ENCODE measurements around the gene EPHA3. TPM values are rescaled to one million over a fixed set of nuclear protein-coding genes. Genes with fewer than 3 reads are reported as not detected.

Gene EPHA3
- total RNA-seq, result not detected in 2 replicates

DNA sequence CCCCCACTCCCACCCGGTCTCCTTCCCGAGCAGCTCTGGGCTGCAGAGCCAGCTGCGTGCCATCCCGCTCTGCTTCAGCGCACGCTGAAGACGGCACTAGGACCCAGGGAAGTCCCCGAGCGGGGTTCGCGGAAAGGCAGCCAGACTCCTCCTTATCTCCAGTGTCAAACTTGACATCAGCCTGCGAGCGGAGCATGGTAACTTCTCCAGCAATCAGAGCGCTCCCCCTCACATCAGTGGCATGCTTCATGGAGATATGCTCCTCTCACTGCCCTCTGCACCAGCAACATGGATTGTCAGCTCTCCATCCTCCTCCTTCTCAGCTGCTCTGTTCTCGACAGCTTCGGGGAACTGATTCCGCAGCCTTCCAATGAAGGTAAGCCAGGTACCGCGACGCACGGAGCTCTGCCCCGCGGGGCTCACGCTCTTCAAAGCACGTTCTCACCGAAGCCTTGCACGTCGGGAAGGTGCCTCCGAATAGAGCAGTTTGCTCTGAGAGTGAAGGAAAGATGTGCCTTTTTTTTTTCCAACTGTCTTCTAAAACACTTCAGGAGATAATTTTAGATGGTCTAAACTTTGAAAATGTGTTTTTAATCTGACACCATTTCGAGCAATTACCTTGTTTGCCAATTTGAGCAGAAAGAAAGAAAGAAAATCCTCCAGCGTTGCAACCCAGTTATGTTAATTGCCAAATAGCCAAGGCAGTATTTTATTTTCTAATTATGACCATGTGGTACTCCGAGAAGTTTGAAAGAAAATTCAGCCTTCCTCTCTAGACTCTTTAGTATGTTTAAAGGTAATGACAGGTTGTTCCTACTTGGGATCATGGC lies at the start of gene EPHA3:
Gene EPHA3, plus strand, starts transcription at position 161 of the 830 bp plus-strand sequence. Its CDS starts 128 bp downstream, at position 289.
- Mint-ChIP-seq H3K4me3 (peak within 1 kb of the TSS; percentile 69), H3K27me3 (ENCODE audit: insufficient read depth) (peaks cover 24% of the 10 kb centered on the region), H3K27ac (no peak within 1 kb of the TSS), H3K36me3 (ENCODE audit: low read depth) (no peaks in the 10 kb centered on the region), H3K9me3 (no peaks in the 10 kb centered on the region), H3K4me1 (ENCODE audit: low read depth) (peaks cover 18% of the 10 kb centered on the region)
- DNase-seq (ENCODE audit: low spot score), result peak; percentile 24
- intact Hi-C loops (cut with micrococcal nuclease), result no loop called here

GRCh38 chr3:89058371-89058770 lies 49.0 kb upstream of the EPHA3 start:
- Mint-ChIP-seq H3K4me3 (no peak overlapping the region), H3K36me3 (ENCODE audit: low read depth) (no peaks in the 10 kb centered on the region), H3K27me3 (ENCODE audit: insufficient read depth) (no peaks in the 10 kb centered on the region), H3K9me3 (no peaks in the 10 kb centered on the region), H3K27ac (no peak overlapping the region), H3K4me1 (ENCODE audit: low read depth) (no peaks in the 10 kb centered on the region)
- intact Hi-C loops (cut with micrococcal nuclease), result no loop called here
- DNase-seq (ENCODE audit: low spot score), result no peak

GRCh38 chr3:89059211-89059925 lies 48.1 kb upstream of the EPHA3 start:
- intact Hi-C loops (cut with micrococcal nuclease), result no loop called here
- DNase-seq (ENCODE audit: low spot score), result no peak
- H3K27ac Mint-ChIP-seq, result no peak overlapping the region
- H3K36me3 Mint-ChIP-seq (ENCODE audit: low read depth), result no peaks in the 10 kb centered on the region
- H3K27me3 Mint-ChIP-seq (ENCODE audit: insufficient read depth), result no peaks in the 10 kb centered on the region
- H3K9me3 Mint-ChIP-seq, result no peaks in the 10 kb centered on the region
- no peak overlapping the region for H3K4me3 Mint-ChIP-seq
- no peaks in the 10 kb centered on the region for H3K4me1 Mint-ChIP-seq (ENCODE audit: low read depth)

GRCh38 chr3:89061259-89061658 lies 46.2 kb upstream of the EPHA3 start:
- no peaks in the 10 kb centered on the region for H3K9me3 Mint-ChIP-seq
- H3K4me3 Mint-ChIP-seq, result no peak overlapping the region
- no peak for DNase-seq (ENCODE audit: low spot score)
- H3K27ac Mint-ChIP-seq, result no peak overlapping the region
- intact Hi-C loops (cut with micrococcal nuclease), result no loop called here
- no peaks in the 10 kb centered on the region for H3K27me3 Mint-ChIP-seq (ENCODE audit: insufficient read depth)
- H3K4me1 Mint-ChIP-seq (ENCODE audit: low read depth), result no peaks in the 10 kb centered on the region
- no peaks in the 10 kb centered on the region for H3K36me3 Mint-ChIP-seq (ENCODE audit: low read depth)

DNA sequence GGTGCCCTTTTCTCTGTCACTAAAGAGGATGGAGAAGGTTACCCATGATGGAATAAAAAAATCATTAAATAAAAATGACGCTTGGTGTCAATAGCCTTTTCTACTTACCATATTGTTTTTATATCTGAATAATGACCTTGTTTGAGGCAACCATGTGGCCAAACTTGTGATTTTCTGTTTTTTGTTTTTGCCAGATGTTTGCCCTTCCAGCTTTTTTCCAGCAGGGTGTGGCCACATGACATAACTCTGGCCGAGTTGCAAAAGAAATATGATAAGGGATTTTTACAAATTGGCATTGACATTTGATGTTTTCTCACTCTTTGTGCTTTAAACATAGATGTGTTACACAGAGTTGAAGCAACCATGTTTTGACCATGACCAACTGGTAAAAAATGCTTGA lies 39.7 kb upstream of the EPHA3 start:
- DNase-seq (ENCODE audit: low spot score), result no peak
- Mint-ChIP-seq H3K36me3 (ENCODE audit: low read depth) (no peaks in the 10 kb centered on the region), H3K4me3 (no peak overlapping the region), H3K9me3 (no peaks in the 10 kb centered on the region), H3K4me1 (ENCODE audit: low read depth) (no peaks in the 10 kb centered on the region), H3K27ac (no peak overlapping the region), H3K27me3 (ENCODE audit: insufficient read depth) (no peaks in the 10 kb centered on the region)
- intact Hi-C loops (cut with micrococcal nuclease), result no loop called here

GRCh38 chr3:89072642-89073041 lies 34.8 kb upstream of the EPHA3 start:
- no peak overlapping the region for H3K27ac Mint-ChIP-seq
- no peaks in the 10 kb centered on the region for H3K4me1 Mint-ChIP-seq (ENCODE audit: low read depth)
- no peaks in the 10 kb centered on the region for H3K27me3 Mint-ChIP-seq (ENCODE audit: insufficient read depth)
- intact Hi-C loops (cut with micrococcal nuclease), result no loop called here
- no peaks in the 10 kb centered on the region for H3K9me3 Mint-ChIP-seq
- no peak for DNase-seq (ENCODE audit: low spot score)
- H3K4me3 Mint-ChIP-seq, result no peak overlapping the region
- H3K36me3 Mint-ChIP-seq (ENCODE audit: low read depth), result no peaks in the 10 kb centered on the region

GRCh38 chr3:89079944-89080343 lies 27.5 kb upstream of the EPHA3 start:
- H3K4me3 Mint-ChIP-seq, result no peak overlapping the region
- H3K27ac Mint-ChIP-seq, result no peak overlapping the region
- intact Hi-C loops (cut with micrococcal nuclease), result no loop called here

DNA sequence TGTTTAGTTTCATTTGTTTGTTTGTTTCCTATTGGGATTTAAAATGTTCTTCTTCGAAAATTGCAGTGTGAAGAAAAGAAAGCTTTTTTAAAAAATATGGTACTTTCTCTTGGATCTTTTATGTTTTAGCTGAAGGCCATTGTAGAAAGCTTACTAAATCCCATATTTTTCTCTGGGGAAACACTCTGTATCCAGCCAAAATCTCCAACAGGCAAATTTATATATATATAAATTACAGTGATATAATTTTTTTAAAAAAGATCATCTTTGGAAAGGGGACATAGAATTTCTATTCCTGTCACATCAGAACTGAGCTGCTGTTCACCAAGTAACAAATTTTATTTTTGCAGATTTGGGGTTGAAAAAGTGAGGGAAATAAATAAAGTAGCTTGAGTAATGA lies 19.6 kb upstream of the EPHA3 start:
- peaks cover 2% of the 10 kb centered on the region for H3K27me3 Mint-ChIP-seq (ENCODE audit: insufficient read depth)

More at GRCh38 chr3:89079944-89080343, 27.5 kb upstream of the EPHA3 start:
- Mint-ChIP-seq H3K36me3 (ENCODE audit: low read depth) (no peaks in the 10 kb centered on the region), H3K4me1 (ENCODE audit: low read depth) (no peaks in the 10 kb centered on the region), H3K27me3 (ENCODE audit: insufficient read depth) (peaks cover 2% of the 10 kb centered on the region), H3K9me3 (no peaks in the 10 kb centered on the region)
- DNase-seq (ENCODE audit: low spot score), result no peak

DNA sequence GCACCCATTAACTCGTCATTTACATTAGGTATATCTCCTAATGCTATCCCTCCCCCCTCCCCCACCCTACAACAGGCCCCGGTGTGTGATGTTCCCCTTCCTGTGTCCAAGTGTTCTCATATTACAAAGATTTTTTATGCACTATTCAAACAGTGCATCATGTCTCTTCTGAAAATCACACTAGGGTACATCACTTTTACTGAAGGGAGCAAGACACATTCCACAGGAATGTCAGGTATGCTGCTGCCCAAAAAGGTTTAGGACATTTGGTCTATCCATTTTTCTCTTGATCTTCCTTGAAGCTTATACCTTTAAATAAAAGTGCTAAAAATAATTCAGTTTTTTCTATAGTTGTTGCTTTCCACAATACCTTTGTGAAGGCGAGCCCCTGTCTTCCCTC lies 9.2 kb upstream of the EPHA3 start:
- Mint-ChIP-seq H3K4me1 (ENCODE audit: low read depth) (no peaks in the 10 kb centered on the region), H3K27me3 (ENCODE audit: insufficient read depth) (no peaks in the 10 kb centered on the region), H3K36me3 (ENCODE audit: low read depth) (no peaks in the 10 kb centered on the region), H3K27ac (no peak overlapping the region), H3K4me3 (no peak overlapping the region), H3K9me3 (no peaks in the 10 kb centered on the region)
- intact Hi-C loops (cut with micrococcal nuclease), result no loop called here
- no peak for DNase-seq (ENCODE audit: low spot score)

More for the DNA sequence above, 19.6 kb upstream of the EPHA3 start:
- intact Hi-C loops (cut with micrococcal nuclease), result no loop called here
- no peaks in the 10 kb centered on the region for H3K36me3 Mint-ChIP-seq (ENCODE audit: low read depth)
- DNase-seq (ENCODE audit: low spot score), result no peak
- no peak overlapping the region for H3K27ac Mint-ChIP-seq
- no peaks in the 10 kb centered on the region for H3K9me3 Mint-ChIP-seq
- no peaks in the 10 kb centered on the region for H3K4me1 Mint-ChIP-seq (ENCODE audit: low read depth)
- H3K4me3 Mint-ChIP-seq, result no peak overlapping the region

GRCh38 chr3:89098964-89099585 lies 8.3 kb upstream of the EPHA3 start:
- intact Hi-C loops (cut with micrococcal nuclease), result loop anchor here (1.0 kb wide), 1 partner anchor 896 kb away; no protein-coding TSS in a partner anchor
- Mint-ChIP-seq H3K9me3 (no peaks in the 10 kb centered on the region), H3K27ac (no peak overlapping the region), H3K4me3 (no peak overlapping the region), H3K4me1 (ENCODE audit: low read depth) (no peaks in the 10 kb centered on the region), H3K27me3 (ENCODE audit: insufficient read depth) (no peaks in the 10 kb centered on the region), H3K36me3 (ENCODE audit: low read depth) (no peaks in the 10 kb centered on the region)
- peak; percentile 9 for DNase-seq (ENCODE audit: low spot score)

DNA sequence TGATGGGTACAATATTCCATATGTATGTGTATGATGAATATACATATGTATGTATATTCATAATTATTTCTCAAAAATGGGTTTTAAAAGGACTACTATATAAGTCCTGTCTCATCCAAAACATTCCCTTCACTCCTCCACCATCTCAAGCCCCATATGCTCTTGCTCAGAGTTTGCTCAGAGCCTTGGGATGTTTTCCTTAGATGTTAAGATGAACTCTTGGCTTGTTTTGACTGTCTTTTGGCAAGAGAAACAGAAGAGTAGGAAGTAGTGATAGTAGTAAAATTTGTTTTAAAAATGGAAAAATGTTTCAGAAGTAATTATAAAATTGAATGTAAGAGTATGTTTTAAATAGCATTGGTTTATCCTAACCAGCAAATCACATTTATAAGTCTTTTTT lies 6.2 kb upstream of the EPHA3 start:
- H3K9me3 Mint-ChIP-seq, result no peaks in the 10 kb centered on the region
- intact Hi-C loops (cut with micrococcal nuclease), result no loop called here
- H3K4me1 Mint-ChIP-seq (ENCODE audit: low read depth), result no peaks in the 10 kb centered on the region

GRCh38 chr3:89101921-89102320 lies 5.5 kb upstream of the EPHA3 start:
- peaks cover 3% of the 10 kb centered on the region for H3K4me1 Mint-ChIP-seq (ENCODE audit: low read depth)
- DNase-seq (ENCODE audit: low spot score), result no peak
- peaks cover 5% of the 10 kb centered on the region for H3K27me3 Mint-ChIP-seq (ENCODE audit: insufficient read depth)
- no peaks in the 10 kb centered on the region for H3K9me3 Mint-ChIP-seq
- H3K4me3 Mint-ChIP-seq, result no peak overlapping the region
- no peak overlapping the region for H3K27ac Mint-ChIP-seq
- no peaks in the 10 kb centered on the region for H3K36me3 Mint-ChIP-seq (ENCODE audit: low read depth)
- intact Hi-C loops (cut with micrococcal nuclease), result no loop called here

More for the DNA sequence above, 6.2 kb upstream of the EPHA3 start:
- Mint-ChIP-seq H3K27ac (no peak overlapping the region), H3K27me3 (ENCODE audit: insufficient read depth) (no peaks in the 10 kb centered on the region), H3K36me3 (ENCODE audit: low read depth) (no peaks in the 10 kb centered on the region), H3K4me3 (no peak overlapping the region)
- DNase-seq (ENCODE audit: low spot score), result no peak

DNA sequence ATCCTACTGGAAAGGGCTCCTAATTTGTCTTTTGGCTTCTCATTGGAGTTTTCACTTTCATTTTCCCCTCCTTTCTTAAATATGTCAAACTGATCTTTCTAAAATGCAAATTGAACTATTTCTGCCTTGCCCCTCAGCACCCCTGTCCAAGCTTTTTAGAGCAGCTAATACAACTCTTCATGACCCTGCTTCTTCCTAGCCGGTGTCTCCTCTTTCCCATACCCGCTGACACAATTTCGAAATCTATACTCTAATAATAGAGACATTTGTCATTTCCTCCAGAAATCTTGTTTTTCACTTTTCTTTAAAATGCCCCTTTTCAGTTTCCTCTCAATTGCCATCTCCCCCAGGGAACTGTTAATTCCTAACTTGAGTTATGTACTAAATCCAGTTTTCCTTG lies 2.9 kb upstream of the EPHA3 start:
- H3K36me3 Mint-ChIP-seq (ENCODE audit: low read depth), result no peaks in the 10 kb centered on the region
- no peak overlapping the region for H3K27ac Mint-ChIP-seq
- H3K27me3 Mint-ChIP-seq (ENCODE audit: insufficient read depth), result peaks cover 22% of the 10 kb centered on the region
- intact Hi-C loops (cut with micrococcal nuclease), result no loop called here
- no peaks in the 10 kb centered on the region for H3K9me3 Mint-ChIP-seq
- H3K4me3 Mint-ChIP-seq, result no peak overlapping the region
- DNase-seq (ENCODE audit: low spot score), result no peak
- H3K4me1 Mint-ChIP-seq (ENCODE audit: low read depth), result peaks cover 18% of the 10 kb centered on the region

Data from activated T-helper 1 cell treated with anti-CD3 and anti-CD28 coated beads, Interleukin-12 subunit alpha, Interleukin-12 subunit beta, Interleukin-2, Interleukin-4 antibody, amounts not matched to agents 30 ng/mL and 10 ng/mL and 1 ng/mL, durations not matched to agents 14 hours and 24 hours and 36 hours (primary cell).